Measurements from ENCODE around the gene TSHR.
"Not testable (repeated sequence)": the region's sequence is repeated elsewhere in the genome, so short reads cannot be mapped to it uniquely, and the experiment has no call there.

The TSHR gene

DNA sequence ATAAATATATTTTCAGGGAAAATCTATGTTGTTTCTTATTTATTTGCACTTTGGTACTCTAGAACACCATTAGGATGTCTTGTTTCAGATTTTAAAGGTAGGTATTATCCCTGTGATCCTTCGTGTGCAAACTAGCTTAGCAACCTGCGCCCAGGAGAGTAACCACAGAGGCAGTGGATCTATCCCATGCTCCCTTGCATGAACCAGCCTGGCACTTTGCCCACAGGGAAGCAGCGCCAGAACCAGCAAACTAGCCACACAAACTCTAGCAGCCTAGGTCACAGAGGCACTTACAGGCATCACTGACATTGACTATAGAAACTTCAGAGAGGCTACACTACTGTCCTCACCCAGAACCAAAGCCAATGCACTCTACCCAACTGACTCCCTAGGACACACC, 76.1 kb downstream of the TSHR start:
- no peak for DNase-seq (ENCODE audit: low spot score)
- Histone ChIP-seq H3K27ac (no peak overlapping the region), H3K4me3 (no peak overlapping the region)
- TF ChIP-seq, protein P1, sequence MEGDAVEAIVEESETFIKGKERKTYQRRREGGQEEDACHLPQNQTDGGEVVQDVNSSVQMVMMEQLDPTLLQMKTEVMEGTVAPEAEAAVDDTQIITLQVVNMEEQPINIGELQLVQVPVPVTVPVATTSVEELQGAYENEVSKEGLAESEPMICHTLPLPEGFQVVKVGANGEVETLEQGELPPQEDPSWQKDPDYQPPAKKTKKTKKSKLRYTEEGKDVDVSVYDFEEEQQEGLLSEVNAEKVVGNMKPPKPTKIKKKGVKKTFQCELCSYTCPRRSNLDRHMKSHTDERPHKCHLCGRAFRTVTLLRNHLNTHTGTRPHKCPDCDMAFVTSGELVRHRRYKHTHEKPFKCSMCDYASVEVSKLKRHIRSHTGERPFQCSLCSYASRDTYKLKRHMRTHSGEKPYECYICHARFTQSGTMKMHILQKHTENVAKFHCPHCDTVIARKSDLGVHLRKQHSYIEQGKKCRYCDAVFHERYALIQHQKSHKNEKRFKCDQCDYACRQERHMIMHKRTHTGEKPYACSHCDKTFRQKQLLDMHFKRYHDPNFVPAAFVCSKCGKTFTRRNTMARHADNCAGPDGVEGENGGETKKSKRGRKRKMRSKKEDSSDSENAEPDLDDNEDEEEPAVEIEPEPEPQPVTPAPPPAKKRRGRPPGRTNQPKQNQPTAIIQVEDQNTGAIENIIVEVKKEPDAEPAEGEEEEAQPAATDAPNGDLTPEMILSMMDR (IDR thresholded peaks at IDR 0.05), result no peak

DNA sequence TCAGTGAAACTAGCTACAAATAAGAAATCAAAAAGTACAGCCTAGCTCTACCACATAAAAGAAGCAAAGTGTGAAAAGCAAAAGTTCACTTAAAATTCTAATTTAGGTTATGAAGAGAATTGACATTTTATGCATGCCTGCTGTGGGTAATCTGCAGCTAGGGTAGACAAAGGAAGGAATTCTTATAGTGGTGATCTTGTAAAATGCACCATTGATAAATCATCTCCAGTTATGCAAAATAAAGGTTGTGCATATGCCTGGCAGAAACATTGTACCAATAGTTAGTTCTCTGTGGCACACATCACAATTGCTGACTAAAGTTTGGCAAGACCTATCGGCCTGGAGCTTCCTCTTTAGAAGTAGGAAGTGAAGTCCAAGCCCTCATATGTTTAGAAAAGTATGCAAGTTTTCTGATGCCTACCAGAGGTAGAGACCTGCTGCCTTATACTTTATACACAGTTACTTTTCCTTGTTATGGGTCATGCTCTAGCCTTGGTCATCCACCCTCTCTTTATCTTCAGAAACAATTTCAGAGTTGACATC, 78.3 kb downstream of the TSHR start:
- DNase-seq (ENCODE audit: low spot score), result no peak
- no peak overlapping the region for H3K4me3 ChIP-seq
- TF ChIP-seq, protein P1 (IDR thresholded peaks at IDR 0.05), result no peak
- H3K27ac ChIP-seq, result no peak overlapping the region

DNA sequence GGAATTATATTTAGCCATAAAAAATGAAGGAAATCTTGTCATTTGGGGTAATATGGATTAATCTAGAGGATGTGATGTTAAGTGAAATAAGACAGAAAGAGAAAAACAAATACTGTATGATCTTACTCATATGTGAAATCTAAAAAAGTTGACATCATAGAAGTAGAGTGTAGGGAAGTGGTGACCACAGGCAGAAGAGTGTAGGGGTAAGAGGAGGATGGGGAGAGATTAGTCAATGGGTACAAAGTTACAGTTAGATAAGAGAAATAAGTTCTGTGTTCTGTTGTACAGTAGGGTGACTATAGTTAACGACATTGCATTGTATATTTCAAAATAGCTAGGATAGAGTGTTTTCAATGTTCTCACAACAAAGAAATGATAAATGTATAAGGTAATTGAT, 87.0 kb downstream of the TSHR start:
- TF ChIP-seq, protein P1 (IDR thresholded peaks at IDR 0.05), result no peak
- no peak for DNase-seq (ENCODE audit: low spot score)

DNA sequence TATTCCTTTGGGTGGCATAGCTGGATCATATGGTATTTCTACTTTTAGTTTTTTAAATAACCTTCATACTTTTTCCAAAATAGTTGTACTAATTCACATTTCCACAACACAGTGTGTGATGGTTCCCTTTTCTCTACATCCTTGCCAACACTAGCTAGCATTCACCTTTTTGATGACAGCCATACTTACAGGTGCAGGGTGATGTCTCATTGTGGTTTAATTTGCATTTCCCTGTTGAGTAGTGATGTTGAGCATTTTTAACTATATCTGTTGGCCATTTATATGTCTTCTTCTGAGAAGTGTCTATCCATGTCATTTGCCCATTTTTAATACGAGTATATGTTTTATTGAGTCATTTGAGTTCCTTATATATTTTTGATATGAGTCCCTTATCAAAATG, 96.1 kb downstream of the TSHR start:
- no peak for DNase-seq (ENCODE audit: low spot score)
- Histone ChIP-seq H3K27ac (no peak overlapping the region), H3K4me3 (no peak overlapping the region)
- TF ChIP-seq, protein P1 (IDR thresholded peaks at IDR 0.05), result no peak

More for the DNA sequence above, 87.0 kb downstream of the TSHR start:
- Histone ChIP-seq H3K4me3 (no peak overlapping the region), H3K27ac (no peak overlapping the region)

DNA sequence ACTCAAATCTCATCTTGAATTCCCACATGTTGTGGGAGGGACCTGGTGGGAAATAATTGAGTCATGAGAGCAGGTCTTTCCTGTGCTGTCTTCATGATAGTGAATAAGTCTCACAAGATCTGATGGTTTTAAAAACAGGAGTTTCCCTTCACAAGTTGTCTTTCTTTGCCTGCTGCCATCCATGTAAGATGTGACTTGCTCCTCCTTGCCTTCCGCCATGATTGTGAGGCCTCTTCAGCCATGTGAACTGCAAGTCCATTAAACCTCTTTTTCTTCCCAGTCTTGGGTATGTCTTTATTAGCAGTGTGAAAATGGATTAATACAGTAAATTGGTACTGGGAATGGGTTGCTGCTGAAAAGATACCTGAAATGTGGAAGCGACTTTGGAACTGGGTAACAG, 98.6 kb downstream of the TSHR start:
- not testable (repeated sequence) for H3K4me3 ChIP-seq; DNase-seq (ENCODE audit: low spot score); H3K27ac ChIP-seq

DNA sequence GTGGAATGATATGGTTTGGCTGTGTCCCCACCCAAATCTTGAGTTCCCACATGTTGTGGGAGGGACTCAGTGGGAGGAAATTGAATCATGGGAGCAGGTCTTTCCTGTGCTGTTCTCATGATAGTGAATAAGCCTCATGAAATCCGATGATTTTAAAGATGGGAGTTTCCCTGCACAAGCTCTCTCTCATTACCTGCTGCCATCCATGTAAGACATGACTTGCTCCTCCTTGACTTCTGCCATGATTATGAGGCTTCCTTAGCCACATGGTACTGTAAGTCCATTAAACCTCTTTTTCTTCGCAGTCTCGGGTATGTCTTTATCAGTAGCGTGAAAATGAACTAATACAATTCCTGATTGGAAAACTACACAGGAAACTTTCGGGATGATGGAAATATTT, 100.5 kb downstream of the TSHR start:
- H3K27ac ChIP-seq, result no peak overlapping the region
- TF ChIP-seq, protein P1 (IDR thresholded peaks at IDR 0.05), result no peak
- no peak for DNase-seq (ENCODE audit: low spot score)
- no peak overlapping the region for H3K4me3 ChIP-seq

DNA sequence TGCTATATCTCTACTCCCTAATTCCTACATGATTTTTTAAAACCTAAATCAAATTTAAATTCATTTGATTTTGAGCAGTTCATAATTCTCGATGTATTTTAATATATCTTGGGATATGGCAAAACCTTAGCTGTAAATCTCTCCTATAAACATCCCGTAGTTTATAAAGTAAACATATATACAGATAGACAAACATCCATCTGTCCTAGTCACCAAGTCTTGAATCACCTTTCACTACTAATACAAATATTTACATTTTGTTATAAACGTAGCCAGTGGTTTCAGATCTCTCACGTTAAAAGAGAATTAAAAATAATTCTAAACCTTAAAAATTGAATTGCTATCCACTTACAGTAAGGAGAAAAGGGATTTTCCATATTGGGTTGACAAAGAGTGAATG, 107.0 kb downstream of the TSHR start:
- Histone ChIP-seq H3K27ac (no peak overlapping the region), H3K4me3 (no peak overlapping the region)
- no peak for DNase-seq (ENCODE audit: low spot score)
- TF ChIP-seq, protein P1 (IDR thresholded peaks at IDR 0.05), result no peak

DNA sequence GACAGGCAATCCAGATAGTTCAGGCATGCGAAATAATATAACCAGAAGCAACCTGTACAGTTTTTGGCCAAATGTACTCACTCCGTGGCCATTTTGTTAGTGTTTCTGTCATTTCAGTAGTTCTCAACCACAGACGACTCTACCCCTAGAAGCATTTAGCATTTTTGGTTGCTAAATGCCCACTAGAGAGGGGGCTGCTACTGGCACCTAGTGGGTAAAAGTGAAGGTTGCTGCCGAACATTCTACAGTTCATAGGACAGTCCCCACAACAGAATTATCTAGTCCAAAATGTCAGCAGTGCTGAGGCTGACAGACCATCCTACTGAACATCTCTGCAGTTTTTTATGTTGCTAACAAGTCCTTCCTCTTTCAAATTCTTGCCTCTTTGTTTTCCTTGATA, 107.4 kb downstream of the TSHR start:
- no peak overlapping the region for H3K27ac ChIP-seq
- TF ChIP-seq, protein P1 (IDR thresholded peaks at IDR 0.05), result no peak
- no peak for DNase-seq (ENCODE audit: low spot score)
- no peak overlapping the region for H3K4me3 ChIP-seq

Data from coronary artery (tissue), 2 donors.